Measurements from ENCODE around the gene CHRNA9. TPM values are rescaled to one million over a fixed set of nuclear protein-coding genes. Genes with fewer than 3 reads are reported as not detected.
A peak's percentile ranks its signal among the peaks of the same experiment; 100 is the strongest.
"Not testable (repeated sequence)": the region's sequence is repeated elsewhere in the genome, so short reads cannot be mapped to it uniquely, and the experiment has no call there.

Gene CHRNA9
- total RNA-seq, 1 donor from 2014 or later = 10.1 TPM

DNA sequence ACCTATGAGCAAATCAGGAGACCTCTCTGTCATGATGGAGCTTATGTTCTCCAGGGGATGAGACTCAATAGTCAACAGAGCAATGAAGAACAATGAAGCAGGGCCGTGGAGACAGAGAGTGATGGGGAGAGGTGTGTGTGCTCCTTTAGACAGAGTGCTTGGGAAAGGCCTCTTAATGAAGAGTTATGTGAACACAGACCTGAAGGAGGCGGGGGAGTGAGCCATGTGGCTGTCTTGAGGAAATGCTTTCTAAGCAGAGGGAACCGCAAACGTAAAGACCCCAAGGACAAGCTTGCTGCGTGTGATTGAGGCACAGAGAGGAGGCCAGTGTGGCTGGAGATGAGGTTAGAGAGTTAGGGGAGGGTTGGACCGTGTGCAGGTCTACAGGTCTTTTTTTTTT lies 53.1 kb downstream of the CHRNA9 start:
- DNase-seq (ENCODE audit: low spot score) = no peak

DNA sequence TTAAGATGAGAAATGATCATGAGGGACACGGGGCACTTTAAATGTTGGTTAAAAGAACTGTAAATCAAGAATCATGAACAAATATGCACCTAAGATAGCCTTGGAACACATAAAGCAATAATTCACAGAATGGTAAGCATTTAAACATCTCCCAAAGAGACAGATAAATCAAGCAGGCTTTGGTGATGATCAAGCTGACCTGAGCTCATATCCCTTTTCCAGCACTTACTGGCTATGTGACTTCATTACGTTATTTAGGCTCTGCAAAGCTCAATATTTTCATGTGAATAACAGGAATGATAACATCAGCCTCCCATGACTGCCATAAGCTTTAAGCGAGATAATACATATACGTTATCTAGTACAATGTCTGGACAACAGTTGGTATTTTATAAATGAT lies 54.9 kb downstream of the CHRNA9 start:
- no peak for DNase-seq (ENCODE audit: low spot score)

DNA sequence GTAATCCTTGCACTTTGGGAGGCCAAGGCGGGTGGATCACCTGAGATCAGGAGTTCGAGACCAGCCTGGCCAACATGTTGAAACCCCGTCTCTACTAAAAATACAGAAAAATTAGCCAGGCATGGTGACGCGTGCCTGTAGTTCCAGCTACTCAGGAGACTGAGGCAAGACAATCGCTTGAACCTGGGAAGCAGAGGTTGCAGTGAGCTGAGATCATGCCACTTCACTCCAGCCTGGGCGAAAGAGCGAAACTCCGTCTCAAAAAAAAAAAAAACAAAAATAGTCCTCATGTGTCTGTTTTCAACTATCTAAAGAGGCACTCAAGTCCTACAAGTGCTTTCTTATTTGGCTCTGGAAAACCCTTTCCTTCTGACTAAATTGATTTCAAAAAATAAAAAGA lies 57.1 kb downstream of the CHRNA9 start:
- DNase-seq (ENCODE audit: low spot score) = not testable (repeated sequence)

DNA sequence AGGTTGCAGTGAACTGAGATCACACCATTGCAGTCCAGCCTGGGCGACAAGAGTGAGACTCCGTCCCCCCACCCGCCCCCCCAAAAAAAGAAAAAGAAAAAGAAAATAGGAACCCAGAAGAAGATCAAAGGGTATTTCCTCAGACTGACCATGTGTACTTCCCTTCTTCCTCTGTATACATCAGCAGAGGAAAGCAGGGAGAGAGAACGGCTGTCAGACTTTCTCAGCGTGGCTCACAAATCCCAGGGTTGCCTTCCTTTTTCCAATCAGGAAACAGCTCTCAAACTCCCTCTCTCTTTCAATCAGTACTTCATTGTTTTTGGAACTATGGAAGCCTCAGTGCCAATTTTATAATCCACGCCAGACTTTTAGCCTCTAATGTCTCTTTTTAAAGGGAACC lies 59.1 kb downstream of the CHRNA9 start:
- DNase-seq (ENCODE audit: low spot score) = no peak

DNA sequence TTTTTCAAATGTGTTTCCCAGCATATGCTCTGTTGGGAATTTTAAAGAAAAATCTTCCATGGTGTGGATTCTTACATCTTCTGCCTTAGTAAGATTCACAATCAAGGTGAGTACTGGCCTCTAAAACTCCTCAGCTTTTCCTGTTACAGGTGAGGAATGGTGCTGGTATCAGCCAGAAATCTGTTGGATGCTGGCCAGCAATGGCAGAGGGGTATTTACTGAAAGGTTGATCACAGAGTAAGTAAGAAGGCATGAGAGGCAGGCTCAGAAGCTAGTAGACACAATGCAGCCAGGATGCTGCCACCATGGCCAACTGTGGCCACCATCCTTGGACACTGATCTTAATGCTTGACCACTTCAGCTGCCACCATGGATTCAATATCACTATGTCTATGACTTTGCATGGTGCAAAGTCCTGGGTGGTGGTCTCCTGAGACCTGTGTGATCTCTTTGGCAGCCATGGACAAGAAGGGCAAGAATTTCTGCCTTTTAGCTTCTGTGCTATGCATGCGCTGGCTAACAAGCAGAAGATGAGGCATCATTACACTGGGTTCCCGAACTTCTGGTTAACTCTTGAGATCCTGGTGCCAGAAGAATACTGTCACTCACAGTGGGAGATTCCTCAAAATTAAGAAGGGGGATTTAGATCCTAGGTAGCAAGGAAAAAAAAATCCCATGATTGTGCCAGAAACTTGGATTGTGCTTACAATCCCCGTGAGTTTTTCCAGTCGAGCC lies 60.2 kb downstream of the CHRNA9 start:
- DNase-seq (ENCODE audit: low spot score) = no peak

DNA sequence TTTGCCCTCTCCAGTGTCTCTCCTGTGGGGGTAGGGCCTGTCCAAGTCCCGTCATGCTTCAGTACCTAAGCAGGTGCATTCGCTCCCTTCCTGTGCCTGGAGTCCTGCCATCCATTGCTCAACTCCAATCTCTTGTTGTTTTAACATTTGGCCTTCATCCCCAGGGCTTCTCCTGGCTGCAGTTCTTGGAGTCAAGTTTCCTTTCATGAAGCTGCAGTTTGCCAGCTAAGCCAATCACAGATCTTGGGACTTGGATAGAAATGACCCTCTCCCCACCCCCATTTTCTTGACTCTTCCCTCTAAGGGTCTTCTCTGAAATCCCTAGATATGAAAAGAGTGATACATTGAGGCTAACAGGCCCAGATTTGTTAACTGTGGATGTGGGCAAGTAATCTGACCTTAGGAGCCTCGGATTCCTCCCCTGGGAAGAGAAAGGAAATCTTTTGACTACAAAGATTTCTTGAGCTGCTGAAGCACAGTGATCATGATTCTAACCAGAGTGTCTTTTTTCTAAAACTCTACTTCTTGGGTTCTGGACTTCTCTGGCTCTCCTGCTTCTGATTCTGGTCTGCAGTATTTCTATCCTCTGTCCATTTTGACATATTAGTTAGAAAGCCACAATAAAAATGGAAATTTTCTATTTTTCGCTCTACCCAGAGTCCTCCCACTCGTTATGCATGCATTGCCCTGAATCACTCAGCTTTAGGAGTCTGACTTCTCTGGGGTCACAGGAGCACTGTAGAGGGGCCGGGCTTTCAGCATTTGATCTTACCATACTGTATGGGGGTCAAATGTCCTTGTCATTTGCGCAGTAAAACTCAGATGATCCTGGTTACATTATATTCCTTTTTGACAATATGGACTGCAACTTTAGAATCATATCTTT lies 61.0 kb downstream of the CHRNA9 start:
- DNase-seq (ENCODE audit: low spot score) = peak; percentile 6

DNA sequence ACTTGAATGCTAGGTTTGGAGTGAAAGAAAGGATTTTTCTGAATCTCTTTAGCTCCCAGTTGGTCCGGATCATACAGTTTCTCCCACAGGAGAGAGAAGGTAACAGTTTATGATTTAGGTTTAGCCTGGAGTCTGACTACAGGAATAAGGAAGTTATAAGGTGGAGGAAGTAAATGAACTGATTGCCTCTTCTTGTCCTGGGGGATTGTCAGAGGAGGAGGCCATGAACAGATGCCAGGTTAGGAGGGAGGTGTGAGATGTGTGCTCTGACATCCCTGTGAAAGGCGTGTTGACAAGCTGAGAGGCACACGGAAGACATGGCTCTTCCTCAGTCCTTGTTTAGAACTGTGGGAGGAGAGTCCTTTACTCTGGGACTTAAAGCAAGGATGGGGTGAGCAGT lies 64.4 kb downstream of the CHRNA9 start:
- DNase-seq (ENCODE audit: low spot score) = no peak

DNA sequence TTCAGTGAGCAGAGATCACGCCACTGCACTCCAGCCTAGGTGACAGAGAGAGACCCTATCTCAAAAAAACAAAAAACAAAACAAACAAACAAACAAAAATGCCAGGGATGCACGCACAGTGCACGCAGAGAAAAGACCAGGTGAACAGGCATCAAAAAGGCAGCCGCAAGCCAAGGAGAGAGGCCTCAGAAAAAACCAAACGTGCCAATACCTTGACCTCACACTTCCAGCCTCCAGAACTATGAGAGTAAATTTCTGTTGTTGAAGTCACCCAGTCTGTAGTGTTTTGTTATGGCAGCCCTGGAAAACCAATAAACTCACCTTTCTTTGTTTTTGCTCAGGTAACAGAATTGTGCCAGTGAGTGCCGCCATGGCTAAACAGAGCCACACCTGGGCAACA lies 66.0 kb downstream of the CHRNA9 start:
- DNase-seq (ENCODE audit: low spot score) = no peak

DNA sequence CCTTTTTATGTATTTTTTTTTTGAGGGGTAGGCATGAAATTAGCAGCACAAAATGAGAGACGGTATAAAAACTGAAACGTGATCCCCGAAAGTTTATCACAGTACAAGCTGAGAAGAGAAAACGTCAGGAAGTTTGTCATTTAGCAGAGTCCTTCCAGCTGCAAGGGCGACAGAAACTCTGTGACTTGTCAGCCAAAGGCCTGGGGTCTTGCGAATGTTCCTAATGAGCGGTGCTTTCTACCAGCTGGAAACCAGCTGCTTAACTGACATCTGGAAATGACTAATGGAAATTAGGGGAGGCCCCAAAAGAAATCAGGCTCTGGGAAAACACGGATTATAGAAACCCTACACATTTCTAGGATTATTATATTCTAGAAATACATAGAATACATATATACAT lies 66.5 kb downstream of the CHRNA9 start:
- no peak for DNase-seq (ENCODE audit: low spot score)

DNA sequence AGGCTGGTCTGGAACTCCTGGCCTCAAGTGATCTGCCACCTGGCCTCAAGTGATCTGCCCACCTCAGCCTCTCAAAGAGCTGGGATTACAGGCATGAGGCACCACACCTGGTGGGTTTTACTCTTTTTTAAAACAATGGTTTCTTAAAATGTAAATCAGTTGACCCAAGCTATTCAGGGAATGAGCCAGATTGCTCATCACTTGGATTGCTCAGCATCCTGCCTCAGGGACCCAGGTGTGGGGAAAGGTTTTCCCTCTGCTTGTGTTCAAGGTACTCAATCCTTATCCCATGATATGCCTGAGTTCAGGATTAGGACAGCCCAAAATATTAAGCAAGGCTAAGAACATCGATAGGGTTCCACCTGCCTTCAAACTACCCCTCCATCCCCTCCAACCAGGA lies 67.4 kb downstream of the CHRNA9 start:
- DNase-seq (ENCODE audit: low spot score) = no peak

DNA sequence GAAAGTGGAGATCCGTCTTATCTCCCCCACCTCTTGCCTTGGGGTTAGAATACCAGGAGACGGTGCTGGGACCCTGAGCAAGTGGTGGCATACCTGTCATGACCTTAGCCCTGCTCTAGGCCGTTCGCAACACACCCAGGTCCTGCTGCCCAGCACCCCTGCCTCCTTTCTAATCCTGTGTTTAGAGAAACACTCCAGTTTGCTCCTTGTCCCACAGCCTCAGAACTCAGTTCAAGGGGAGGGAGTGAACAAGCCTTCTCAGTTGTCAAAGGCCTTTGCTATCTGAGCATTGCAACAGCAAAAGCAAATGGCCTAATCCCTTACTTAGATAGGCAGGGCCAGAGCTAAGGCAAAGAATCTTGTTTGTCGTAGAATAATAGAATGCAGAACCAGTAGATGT lies 67.9 kb downstream of the CHRNA9 start:
- DNase-seq (ENCODE audit: low spot score) = peak; percentile 87

Other genes with a start within 250 kb of the CHRNA9 start
- 3.4 TPM for gene RHOH, start 138.3 kb upstream of the CHRNA9 start, total RNA-seq (ENCODE audit: insufficient read depth, low replicate concordance)